Activated CD8-positive, alpha-beta memory T cell treated with anti-CD3 and anti-CD28 coated beads for 1 hour (primary cell): Measurements from ENCODE around the gene PDE4D.

ENCODE experiments used
- DNase-seq, 2 donors: peaks; one replicate each; pipeline ENCODE4 v3.0.0-alpha.2; 2020; ENCODE audit warnings: low read depth in 1 of 2; ENCODE audit errors: extremely low read depth in 1 of 2

The PDE4D gene

GRCh38 chr5:59529239-59529638 is 364.3 kb downstream of the PDE4D start:
- no peak for DNase-seq

DNA sequence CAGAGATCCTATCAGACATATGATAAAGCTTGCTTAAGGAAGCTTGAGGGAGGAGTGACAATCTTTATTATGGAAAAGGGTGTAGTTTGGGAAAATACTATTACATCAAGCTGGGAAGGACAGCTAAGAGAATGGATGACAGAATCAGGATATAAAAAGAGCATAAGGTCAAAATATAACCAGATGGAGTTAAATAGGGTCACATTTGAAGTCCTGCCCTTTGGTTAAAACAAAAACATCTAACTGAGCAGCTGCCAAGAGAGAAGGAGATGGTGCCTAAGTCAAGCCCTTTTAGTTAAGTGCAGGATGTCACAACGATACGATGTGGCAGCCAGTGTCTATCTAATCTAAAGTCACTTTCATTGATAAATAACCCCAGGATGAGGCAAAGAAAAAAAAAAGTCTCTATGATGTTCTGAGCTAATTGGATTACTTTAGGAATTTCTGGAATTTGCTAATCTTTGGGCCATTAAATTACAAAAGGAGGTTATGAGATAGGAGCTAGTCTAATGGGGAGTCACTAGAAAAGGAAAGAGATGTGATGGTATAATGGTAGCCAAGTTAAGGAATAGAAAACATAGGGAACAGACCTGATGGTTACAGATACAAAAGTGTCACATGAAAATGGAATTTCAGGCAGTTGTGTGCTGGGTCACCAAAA is 365.2 kb downstream of the PDE4D start:
- DNase-seq = no peak

GRCh38 chr5:59525957-59526356 is 367.6 kb downstream of the PDE4D start:
- no peak for DNase-seq

DNA sequence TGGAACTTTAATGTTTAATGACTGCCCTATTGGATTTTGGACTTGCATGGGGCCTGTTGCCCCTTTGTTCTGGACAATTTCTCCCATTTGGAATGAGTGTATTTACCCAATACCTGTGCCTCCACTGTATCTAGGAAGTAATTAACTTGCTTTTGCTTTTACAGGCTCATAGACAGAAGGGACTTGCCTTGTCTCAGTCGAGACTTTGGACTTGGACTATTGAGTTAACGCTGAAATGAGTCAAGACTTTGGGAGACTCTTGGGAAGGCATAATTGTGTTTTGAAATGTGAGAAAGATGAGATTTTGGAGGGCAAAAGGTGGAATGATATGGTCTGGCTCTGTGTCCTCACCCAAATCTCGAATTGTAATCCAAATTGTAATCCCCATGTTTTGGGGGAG is 368.2 kb downstream of the PDE4D start:
- no peak for DNase-seq

GRCh38 chr5:59522201-59522831 is 371.2 kb downstream of the PDE4D start:
- DNase-seq = no peak

DNA sequence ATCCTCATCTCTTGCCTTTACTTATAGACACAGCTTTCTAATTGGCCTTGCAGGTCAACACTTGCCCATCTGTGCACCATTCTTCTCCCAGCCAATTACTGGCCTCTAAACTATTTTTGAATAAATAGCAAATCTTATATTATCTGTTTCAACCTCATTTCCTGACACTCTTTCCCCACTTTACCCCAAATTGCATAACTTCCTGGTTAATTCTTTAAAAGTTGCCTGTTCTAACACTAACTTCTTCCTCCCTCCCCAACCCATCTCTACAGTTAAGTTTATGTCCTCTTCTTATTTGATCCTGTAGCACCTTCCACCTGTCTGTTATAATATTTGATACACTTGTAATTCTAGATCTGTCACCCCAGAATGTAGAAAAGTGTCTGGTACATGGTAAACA is 372.1 kb downstream of the PDE4D start:
- no peak for DNase-seq

DNA sequence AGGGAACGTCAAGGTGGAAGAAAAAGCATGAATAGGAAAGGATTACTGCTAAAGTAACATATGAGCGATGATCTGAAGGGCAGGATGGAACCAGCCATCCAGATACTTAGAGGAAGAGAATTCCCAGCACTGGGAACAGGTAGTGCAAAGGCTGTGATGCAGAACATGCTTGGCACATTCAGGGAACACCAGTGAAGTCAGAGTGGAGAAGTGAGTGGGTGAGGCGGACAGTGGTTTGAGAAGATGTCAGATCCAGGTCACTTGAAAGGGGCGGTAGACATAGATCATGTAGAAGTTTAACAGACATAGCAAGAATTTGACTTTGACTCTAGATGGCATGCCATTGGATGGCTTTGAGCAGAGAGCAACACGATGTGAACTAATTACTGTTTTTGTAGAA is 374.2 kb downstream of the PDE4D start:
- no peak for DNase-seq

DNA sequence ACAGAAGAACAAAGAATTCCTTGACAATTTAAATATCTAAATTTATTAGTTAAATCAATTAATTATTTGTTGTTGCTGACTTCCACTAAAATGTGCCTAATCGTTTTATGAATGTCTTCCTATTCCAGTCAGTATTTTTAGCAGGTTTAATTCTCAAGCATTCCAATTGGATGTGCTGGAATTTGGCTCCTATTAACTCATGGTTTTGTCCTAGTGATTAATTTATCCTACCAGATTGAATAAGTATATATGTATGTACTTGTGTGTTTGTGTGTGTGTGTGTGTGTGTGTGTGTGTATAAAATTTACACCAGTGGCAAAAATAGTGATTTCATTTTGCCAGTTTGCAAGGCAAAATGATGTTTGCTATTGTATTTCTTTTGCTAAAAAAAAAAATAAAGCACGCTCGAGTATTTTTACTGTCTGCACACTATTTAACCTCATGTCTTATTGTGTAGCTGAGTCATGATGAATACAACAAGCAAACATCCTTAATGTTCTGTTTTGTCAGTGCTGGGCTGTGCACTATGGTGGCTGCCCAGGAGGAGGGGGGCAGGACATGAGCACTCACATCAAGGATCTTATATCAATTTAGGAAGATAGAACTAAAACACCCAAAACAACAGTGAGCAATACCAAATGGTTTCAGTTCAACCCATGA is 375.5 kb downstream of the PDE4D start:
- no peak for DNase-seq

- DNase-seq = no peak
These were observed 377.4 kb downstream of the PDE4D start for GRCh38 chr5:59516161-59516560.

DNA sequence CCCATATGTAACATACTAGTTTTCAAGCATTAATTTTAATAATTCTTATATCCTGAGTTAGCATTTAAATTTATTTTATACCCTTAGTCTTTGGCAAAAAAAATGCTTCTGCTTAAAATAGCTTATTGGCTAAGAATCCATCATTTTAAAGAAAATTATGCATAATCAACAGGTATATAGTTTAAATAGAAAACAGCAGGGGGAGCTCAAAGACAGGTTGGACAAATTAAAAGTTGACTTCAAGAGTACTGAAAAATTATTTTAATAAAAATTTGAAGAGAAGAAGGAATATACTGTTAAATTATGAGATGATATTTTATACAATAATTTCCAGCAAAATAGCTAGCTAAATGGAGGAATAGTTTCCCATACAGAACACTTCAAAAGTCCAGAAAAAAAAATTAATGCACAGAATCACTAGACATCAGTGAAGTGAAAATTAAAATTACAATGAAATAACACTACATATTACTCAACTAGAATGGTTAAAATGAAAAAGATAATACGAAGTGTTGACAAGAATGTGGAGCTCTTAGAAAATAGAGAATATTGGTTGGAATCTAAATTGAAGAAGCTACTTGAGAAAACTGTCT is 387.1 kb downstream of the PDE4D start:
- no peak for DNase-seq

- no peak for DNase-seq
These were observed 389.5 kb downstream of the PDE4D start for GRCh38 chr5:59504043-59504442.

DNA sequence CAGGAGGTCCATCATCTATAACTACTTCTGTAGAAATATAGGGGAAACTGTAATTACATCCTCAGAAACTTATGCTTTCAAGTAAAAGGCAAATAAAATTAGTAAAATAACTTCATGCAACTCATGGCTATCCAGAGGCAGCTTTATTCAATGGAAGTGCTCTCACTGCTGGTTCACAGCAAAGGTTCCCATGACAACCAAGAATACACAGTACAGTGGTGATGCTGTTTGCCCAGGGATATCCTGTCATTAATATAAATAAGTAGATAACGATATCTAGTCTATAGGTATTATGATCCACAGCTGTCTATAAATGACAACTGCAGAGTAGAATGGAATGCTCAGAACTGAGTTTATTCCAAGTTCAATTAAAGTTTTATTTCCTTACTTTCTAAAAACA is 390.3 kb downstream of the PDE4D start:
- no peak for DNase-seq

DNA sequence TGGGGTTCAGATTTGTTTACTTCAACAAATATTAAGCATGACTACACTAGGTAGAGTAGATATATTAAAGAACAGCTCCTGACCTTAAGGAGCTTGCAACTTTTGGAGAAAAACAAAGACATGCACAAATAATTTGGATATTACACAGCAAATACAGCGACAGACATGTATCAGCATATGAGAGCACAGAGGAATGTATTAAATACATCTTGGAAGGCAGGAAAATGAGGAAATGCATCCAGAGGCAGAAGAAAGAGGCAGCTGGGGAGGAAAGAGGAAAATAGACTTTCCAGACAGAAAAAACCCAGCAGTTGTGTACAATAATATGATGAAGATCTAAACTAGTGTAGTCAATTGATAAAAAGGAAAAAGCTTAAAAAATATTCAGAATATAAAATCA is 392.2 kb downstream of the PDE4D start:
- DNase-seq = no peak

GRCh38 chr5:59500014-59500413 is 393.5 kb downstream of the PDE4D start:
- no peak for DNase-seq

DNA sequence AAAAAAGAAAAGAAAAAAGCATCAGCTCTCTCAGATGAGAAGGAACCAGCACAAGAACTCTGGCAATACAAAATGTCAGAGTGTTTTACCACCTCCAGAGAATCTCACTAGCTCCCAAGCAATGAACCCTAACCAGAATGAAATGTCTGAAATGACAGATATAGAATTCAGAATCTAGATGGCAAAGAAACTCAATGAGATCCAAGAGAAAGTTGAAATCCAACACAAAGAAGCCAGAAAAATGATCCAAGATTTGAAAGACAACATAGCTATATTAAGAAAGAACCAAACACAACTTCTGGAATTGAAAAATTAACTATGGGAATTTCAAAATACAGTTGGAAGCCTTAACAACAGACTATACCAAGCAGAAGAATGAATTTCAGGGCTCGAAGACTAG is 396.3 kb downstream of the PDE4D start:
- DNase-seq = no peak

DNA sequence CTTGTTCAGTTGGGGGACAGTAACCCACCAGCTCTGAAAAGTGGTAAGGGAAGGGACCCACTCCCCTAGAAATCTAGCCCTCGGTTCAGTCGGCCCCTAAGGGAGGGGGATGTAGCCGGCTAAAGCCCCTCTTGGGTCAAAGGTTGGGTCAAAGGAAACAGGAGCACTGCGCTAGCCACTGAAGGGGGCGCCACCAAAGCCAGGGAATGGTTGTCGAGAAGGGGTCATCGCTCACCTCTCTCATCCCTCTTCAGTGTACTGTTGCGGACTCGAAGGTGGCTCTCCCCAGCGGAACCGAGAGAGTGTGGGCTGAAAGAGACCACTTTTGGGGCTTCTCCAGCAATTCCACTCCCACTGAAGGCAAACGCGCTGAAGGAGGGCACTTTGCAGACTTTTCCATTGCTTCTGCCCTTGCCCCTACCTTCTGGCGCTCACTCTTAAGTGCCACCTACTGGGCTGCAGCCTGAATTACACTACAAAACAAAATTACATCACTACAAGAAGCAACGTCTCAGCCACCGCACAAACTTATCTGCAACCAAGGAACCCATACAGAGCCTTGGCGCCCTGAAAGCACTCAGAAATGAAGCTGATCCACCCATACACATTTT is 396.9 kb downstream of the PDE4D start:
- no peak for DNase-seq

DNA sequence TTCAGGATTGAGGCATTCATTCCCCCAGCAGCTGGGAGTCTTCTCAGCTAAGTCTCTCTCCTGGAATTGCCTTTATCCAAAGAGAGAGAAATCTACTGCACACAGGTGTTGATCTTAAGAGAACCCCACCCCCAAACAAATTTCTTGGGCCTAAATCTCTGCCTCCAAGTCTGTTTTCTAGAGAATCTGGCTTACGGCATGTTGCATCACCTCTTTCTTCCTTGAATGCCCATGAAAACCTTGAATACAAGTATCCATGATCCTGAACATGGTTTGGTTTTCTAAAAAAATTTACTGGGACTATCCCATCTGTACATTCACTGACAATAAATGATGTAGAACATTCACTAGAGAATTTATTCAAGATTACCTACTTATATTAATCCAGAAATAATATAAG is 401.6 kb downstream of the PDE4D start:
- no peak for DNase-seq

DNA sequence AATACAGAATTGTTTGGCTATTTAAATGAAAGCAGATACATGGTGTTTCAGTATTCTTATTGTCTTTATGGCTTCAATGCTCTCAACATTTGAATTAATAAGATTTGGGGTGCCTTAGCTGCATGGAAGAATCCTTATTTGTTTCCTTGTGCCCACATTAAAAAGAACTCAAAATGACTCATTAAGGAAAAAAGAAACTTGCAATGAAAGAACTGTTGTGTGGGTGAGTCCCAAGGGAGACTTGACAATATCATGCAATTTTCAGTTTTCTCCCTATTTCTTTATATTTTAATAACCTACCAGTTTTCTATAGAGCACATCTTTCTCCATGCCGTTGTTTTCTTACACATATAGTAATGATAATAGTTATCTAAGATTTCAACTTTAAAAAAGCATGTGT is 404.0 kb downstream of the PDE4D start:
- no peak for DNase-seq

- DNase-seq = no peak
These were observed 405.5 kb downstream of the PDE4D start for GRCh38 chr5:59487772-59488729.

GRCh38 chr5:59487068-59487686 is 406.3 kb downstream of the PDE4D start:
- DNase-seq = no peak
